GM12891 (cell line): ENCODE results near the gene PDE6A.

Source experiments
- POLR2A ChIP-seq: IDR thresholded peaks from 2 replicates; pipeline ENCODE4 v1.6.1; 2011; ENCODE audit warnings: low read depth, low read length, control low read depth
- POLR2AphosphoS5 ChIP-seq: IDR thresholded peaks from 2 replicates; pipeline ENCODE4 v1.6.1; 2011; ENCODE audit warnings: low read depth, low read length, control low read depth
- SPI1 ChIP-seq: IDR thresholded peaks from 2 replicates; pipeline ENCODE4 v1.6.1; 2011; ENCODE audit warnings: low read depth, low read length, control low read depth
- TAF1 ChIP-seq: IDR thresholded peaks from 2 replicates; pipeline ENCODE4 v1.6.1; 2011; ENCODE audit warnings: low read depth, low read length, control low read depth

GRCh38 chr5:149871471-149871870 lies 73.1 kb downstream of the PDE6A start:
- no peak for TF ChIP-seq POLR2AphosphoS5
- TF ChIP-seq POLR2A, result no peak
- no peak for TF ChIP-seq TAF1
- no peak for TF ChIP-seq SPI1
